K562 (cell line): ENCODE measurements around the gene MYMK. TPM values are rescaled to one million over a fixed set of nuclear protein-coding genes. Genes with fewer than 3 reads are reported as not detected.
A peak's percentile ranks its signal among the peaks of the same experiment; 100 is the strongest.

Source experiments
- ATAC-seq: fragments of 200-7000 bp; cut with Tn5 transposase; 3 replicates; pipeline ENCODE4 v1.9.1; 2020; ENCODE audit warnings: moderate library complexity
- BruUV-seq: library from RNA; stranded (reverse); fragments of 400-500 nt; replicated peaks from 2 replicates; lab custom pipeline; 2021; lab: Mats Ljungman, UMichigan
- CTCF ChIA-PET: fragments of 300-600 bp; formaldehyde crosslinking; extraction: SDS; loops from one replicate; lab custom pipeline; 2021; ENCODE audit warnings: low intra/inter-chr PET ratio; lab: Yijun Ruan, JAX
- POLR2A ChIA-PET: fragments of 300-600, 350-650 bp; sonication (Branson Sonifier 250); formaldehyde crosslinking; extraction: SDS; loops from one replicate; lab custom pipeline; 2021; ENCODE audit warnings: antibody characterized with exemption, inconsistent platforms; lab: Yijun Ruan, JAX
- DNase-seq, 4 experiments: peaks; one replicate each; pipeline versions ENCODE4 v3.0.0 to v3.0.0-alpha.2; 2011 to 2018; ENCODE audit warnings: low spot score in 3 of 4, mixed read lengths in 3 of 4; ENCODE audit errors: extremely low read depth in 1 of 4
- FAIRE-seq: peaks from 2 replicates; lab custom pipeline; 2011; peaks lifted over from hg19 to GRCh38; lab: Jason Lieb, UNC
- H2AFZ ChIP-seq: 2 replicates; pipeline ENCODE4 v1.6.0; 2011; ENCODE audit warnings: low read depth, low read length, control low read depth, inconsistent platforms
- H3K27ac ChIP-seq: fragments of 200-600 bp; 3 replicates; pipeline ENCODE4 v1.8.0; 2011; ENCODE audit warnings: low read depth, mild to moderate bottlenecking, control low read depth, inconsistent platforms, low read length, moderate library complexity, mixed read lengths; ENCODE audit errors: extremely low read depth
- H3K27me3 ChIP-seq, 2 experiments: fragments of 300-600 bp in 1 of 2; 2 replicates in 1 of 2; 3 replicates in 1 of 2; pipeline versions ENCODE4 v1.6.0 to v1.8.0; 2011; ENCODE audit warnings: inconsistent platforms in 2 of 2, low read length in 2 of 2, mild to moderate bottlenecking in 1 of 2, mixed read lengths in 1 of 2, moderate library complexity in 1 of 2; ENCODE audit not compliant: control insufficient read depth in 2 of 2, insufficient read depth in 2 of 2
- H3K36me3 ChIP-seq: fragments of 300-600 bp; 3 replicates; pipeline ENCODE4 v1.8.0; 2011; ENCODE audit warnings: mild to moderate bottlenecking, low read length, inconsistent platforms; ENCODE audit not compliant: control insufficient read depth, insufficient read depth
- H3K4me1 ChIP-seq, 2 experiments: fragments of 200-600 bp in 1 of 2; replicated peaks in 1 of 2; 2 replicates in 1 of 2; 3 replicates in 1 of 2; pipeline versions ENCODE4 v1.5.1 to v1.8.0; 2011; ENCODE audit warnings: inconsistent platforms in 2 of 2, low read length in 2 of 2, mild to moderate bottlenecking in 1 of 2, mixed read lengths in 1 of 2, moderate library complexity in 1 of 2; ENCODE audit not compliant: control insufficient read depth in 2 of 2, insufficient read depth in 2 of 2
- H3K4me2 ChIP-seq: 2 replicates; pipeline ENCODE4 v1.6.1; 2011; ENCODE audit warnings: low read length, control low read depth, inconsistent platforms, mixed read lengths; ENCODE audit not compliant: insufficient read depth
- H3K4me3 ChIP-seq: fragments of 200-600 bp; sonication (generic), shearing (Covaris generic); 2 replicates; pipeline ENCODE4 v1.5.1; 2016; ENCODE audit warnings: control low read depth, inconsistent platforms
- H3K79me2 ChIP-seq: fragments of 200-600 bp; 3 replicates; pipeline ENCODE4 v1.8.0; 2011; ENCODE audit warnings: low read length, inconsistent platforms; ENCODE audit not compliant: control insufficient read depth, insufficient read depth
- H3K9ac ChIP-seq, 2 experiments: 2 replicates each; pipeline versions ENCODE4 v1.6.0 to v1.6.1; 2011; ENCODE audit warnings: low read depth in 2 of 2, low read length in 2 of 2, control low read depth in 1 of 2, inconsistent platforms in 1 of 2, mild to moderate bottlenecking in 1 of 2, mixed read lengths in 1 of 2; ENCODE audit not compliant: insufficient read depth in 1 of 2
- H3K9me1 ChIP-seq: one replicate; pipeline ENCODE4 v1.6.0; 2011; ENCODE audit warnings: inconsistent platforms, mild to moderate bottlenecking, low read length, moderate library complexity; ENCODE audit not compliant: control insufficient read depth, insufficient read depth
- H3K9me3 ChIP-seq: replicated peaks from 2 replicates; pipeline ENCODE4 v1.5.1; 2011; ENCODE audit warnings: low read depth, low read length, inconsistent platforms; ENCODE audit not compliant: control insufficient read depth, insufficient read depth
- H4K20me1 ChIP-seq: replicated peaks from 2 replicates; pipeline ENCODE4 v1.6.1; 2011; ENCODE audit warnings: low read length, inconsistent platforms, mixed read lengths; ENCODE audit not compliant: control insufficient read depth, insufficient read depth
- E2F6 ChIP-seq, 2 experiments: IDR thresholded peaks; 2 replicates each; pipeline ENCODE4 v1.6.1; 2011; ENCODE audit warnings: borderline replicate concordance in 1 of 2, control low read depth in 1 of 2, low read depth in 1 of 2, low read length in 1 of 2, mild to moderate bottlenecking in 1 of 2, mixed read lengths in 1 of 2, moderate library complexity in 1 of 2; ENCODE audit not compliant: insufficient read depth in 1 of 2, insufficient read length in 1 of 2, poor library complexity in 1 of 2, severe bottlenecking in 1 of 2; ENCODE audit errors: extremely low read depth in 1 of 2
- MAX ChIP-seq: sonication (generic); formaldehyde crosslinking; IDR thresholded peaks from 2 replicates; pipeline ENCODE4 v1.9.0; 2022; ENCODE audit warnings: mild to moderate bottlenecking, missing genetic modification reagents
- ZBED1 ChIP-seq: IDR thresholded peaks from 2 replicates; pipeline ENCODE4 v1.6.1; 2014
- WGBS: fragments of 100-300 bp; shearing (Covaris generic); methylation state at CpG from one replicate; pipeline ENCODE4 v1.1.6; 2016; ENCODE audit warnings: low coverage, mixed read lengths; ENCODE audit not compliant: insufficient coverage; ENCODE audit errors: missing lambda C conversion rate; 5-methylcytosine and 5-hydroxymethylcytosine counted together
- in situ Hi-C: fragments of 300-500 bp; cut with MboI; formaldehyde crosslinking; loops from 4 replicates; pipeline ENCODE4 v1.15.0; 2018; ENCODE audit warnings: inconsistent platforms, mixed read lengths
- intact Hi-C: fragments of 100-400 bp; cut with micrococcal nuclease; formaldehyde crosslinking; loops from 2 replicates; pipeline ENCODE4 v1.14.2; 2022
- polyA plus RNA-seq, 8 experiments: library from polyadenylated mRNA; depleted of rRNA in 4 of 8; stranded (reverse) in 5 of 8; unstranded in 3 of 8; fragments of >200 nt; fragmentation: Nextera tagmentation in 2 of 8; fragmentation: Illumina TruSeq in 1 of 8; extraction: Ambion mirVana in 2 of 8; extraction: Trizol in 1 of 8; gene quantifications; 2 replicates each; pipeline versions ENCODE4 v1.2.1 to v1.2.3, GENCODE V29; 2011 to 2014; ENCODE audit warnings: inconsistent platforms in 1 of 8, missing spikeins in 1 of 8
- total RNA-seq, 7 experiments: library from RNA; depleted of rRNA in 6 of 7; stranded (reverse); fragments of >200 nt in 6 of 7; fragmentation: Illumina TruSeq in 2 of 7; extraction: Trizol in 2 of 7; gene quantifications; 2 replicates each; pipeline versions ENCODE4 v1.2.1 to v1.2.3, GENCODE V29; 2011 to 2021; ENCODE audit warnings: low replicate concordance in 1 of 7

The MYMK gene
- total and polyA plus RNA-seq, 9 of the 15 experiments (the other 6 are each of a cell fraction or from before 2014, with no cell fraction given) = not detected

- Histone ChIP-seq H3K4me1 (peaks cover 0 to 8% of the 10 kb centered on the region in 2 experiments; a peak in 2 of 5 replicates), H3K9ac (no peak overlapping the region), H3K79me2 (no peaks in the 10 kb centered on the region), H3K27ac (no peak overlapping the region), H3K36me3 (no peaks in the 10 kb centered on the region), H3K9me3 (no peaks in the 10 kb centered on the region), H4K20me1 (peaks cover 13% of the 10 kb centered on the region; the same call in 1 of the 2 replicates), H3K27me3 (peaks cover 22 to 87% of the 10 kb centered on the region in 2 experiments; a peak in 4 of 5 replicates), H3K4me3 (no peak overlapping the region), H2AFZ (no peak overlapping the region), H3K9me1 (no peaks in the 10 kb centered on the region), H3K4me2 (no peak overlapping the region)
- ATAC-seq (no peak; the same call in 1 of the 3 replicates), DNase-seq (no peak), FAIRE-seq (no peak)
- POLR2A ChIA-PET = interaction anchor here (0.6 kb wide), 1 partner anchor 447 kb away, joined by 3 read pairs; no protein-coding TSS in a partner anchor
- TF ChIP-seq MAX (CRISPR knock-in tag) = 0 out of 2 replicates have a peak, but pooled peaks have one; percentile 14
- TF ChIP-seq E2F6 (IDR thresholded peaks at IDR 0.05; ENCODE audit: borderline replicate concordance in 1 of 2, extremely low read depth in 1 of 2, insufficient read depth in 1 of 2, insufficient read length in 1 of 2, low read depth in 1 of 2, low read length in 1 of 2, poor library complexity in 1 of 2, severe bottlenecking in 1 of 2) = peak in 1 of 2 experiments; percentile 11
- no peak for TF ChIP-seq ZBED1
- BruUV-seq = no TSS peak
- CTCF ChIA-PET = no interaction called here
- intact Hi-C loops (no loop called here), in situ Hi-C loops (no loop called here)
- 3% methylated on average over 34 of the region's 36 CpGs for WGBS
Observed at GRCh38 chr9:133569891-133570690, 45.3 kb upstream of the MYMK start.
